Measurements from ENCODE around the gene H1-8. TPM values are rescaled to one million over a fixed set of nuclear protein-coding genes. Genes with fewer than 3 reads are reported as not detected.

The H1-8 gene
- total RNA-seq, 1 experiment from 2014 or later: not detected

DNA sequence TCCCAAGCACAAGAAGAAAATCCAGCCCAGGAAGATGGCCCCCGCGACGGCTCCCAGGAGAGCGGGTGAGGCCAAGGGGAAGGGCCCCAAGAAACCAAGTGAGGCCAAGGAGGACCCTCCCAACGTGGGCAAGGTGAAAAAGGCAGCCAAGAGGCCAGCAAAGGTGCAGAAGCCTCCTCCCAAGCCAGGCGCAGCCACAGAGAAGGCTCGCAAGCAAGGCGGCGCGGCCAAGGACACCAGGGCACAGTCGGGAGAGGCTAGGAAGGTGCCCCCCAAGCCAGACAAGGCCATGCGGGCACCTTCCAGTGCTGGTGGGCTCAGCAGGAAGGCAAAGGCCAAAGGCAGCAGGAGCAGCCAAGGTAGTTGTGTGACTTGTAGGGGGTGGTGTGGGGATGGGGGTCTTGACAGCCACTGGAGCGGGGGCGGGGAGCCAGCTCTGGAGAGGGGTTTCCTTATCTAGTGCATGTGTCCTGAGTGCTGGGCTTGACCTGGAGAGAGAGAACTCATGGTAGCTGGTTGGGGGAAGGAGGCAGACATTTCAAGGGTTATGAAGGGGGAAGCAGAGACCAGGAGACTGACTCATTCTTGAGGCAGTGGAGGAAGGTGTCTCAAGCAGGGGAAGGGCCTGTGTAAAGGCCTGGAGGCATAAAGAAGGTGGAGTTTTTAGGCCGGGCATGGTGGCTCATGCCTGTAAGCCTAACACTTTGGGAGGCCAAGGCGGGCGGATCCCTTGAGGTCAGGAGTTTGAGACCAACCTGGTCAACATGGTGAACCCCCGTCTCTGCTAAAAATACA is 6.2 kb downstream of the H1-8 start:
- no peak overlapping the region for H3K4me2 ChIP-seq (ENCODE audit: low read length)

More for the DNA sequence above, 6.2 kb downstream of the H1-8 start:
- Histone ChIP-seq H3K27ac (ENCODE audit: low read depth, low read length) (no peak overlapping the region), H3K9me3 (ENCODE audit: control insufficient read depth in 1 of 2, insufficient read depth in 1 of 2, low read depth in 1 of 2, low read length in 2 of 2) (no peaks in the 10 kb centered on the region), H3K27me3 (ENCODE audit: insufficient read depth, low read length) (no peaks in the 10 kb centered on the region), H4K20me1 (ENCODE audit: insufficient read depth) (no peaks in the 10 kb centered on the region), H3K4me1 (ENCODE audit: control insufficient read depth in 1 of 2, insufficient read depth in 2 of 2, low read length in 2 of 2) (peaks cover 0 to 6% of the 10 kb centered on the region in 2 experiments; a peak in 1 of 4 replicates), H3K4me3 (replicated peaks in 1 of 2; ENCODE audit: low read depth in 1 of 2, low read length in 2 of 2) (no peak overlapping the region), H3K9ac (ENCODE audit: low read length) (no peak overlapping the region), H3K9me2 (ENCODE audit: insufficient read depth) (no peaks in the 10 kb centered on the region), H2AFZ (ENCODE audit: low read depth, low read length, poor library complexity, severe bottlenecking) (no peak overlapping the region), H3K79me2 (ENCODE audit: insufficient read depth, low read length) (no peaks in the 10 kb centered on the region), H3K36me3 (ENCODE audit: control insufficient read depth in 1 of 2, insufficient read depth in 2 of 2, low read length in 2 of 2) (no peaks in the 10 kb centered on the region)
- RAD21 ChIA-PET (ENCODE audit: low non-redundant PET in 1 of 2, low total read pairs in 2 of 2, uncharacterized antibody in 2 of 2, unreplicated experiment in 2 of 2): no interaction called here
- POLR2A ChIA-PET: no interaction called here
- intact Hi-C loops (cut with micrococcal nuclease): no loop called here
- ATAC-seq: no peak
- TF ChIP-seq SP1 (IDR thresholded peaks at IDR 0.05; ENCODE audit: low read depth) (no peak), CEBPB (IDR thresholded peaks at IDR 0.05; ENCODE audit: low read depth) (no peak), EZH2phosphoT487 (IDR thresholded peaks at IDR 0.05; ENCODE audit: borderline replicate concordance) (no peak), POLR2AphosphoS5 (IDR thresholded peaks at IDR 0.05; ENCODE audit: low read depth, low read length) (no peak), CBX3 (IDR thresholded peaks at IDR 0.05; ENCODE audit: low read depth) (no peak), JUND (IDR thresholded peaks at IDR 0.05) (no peak)
- TF ChIP-seq, protein P1, sequence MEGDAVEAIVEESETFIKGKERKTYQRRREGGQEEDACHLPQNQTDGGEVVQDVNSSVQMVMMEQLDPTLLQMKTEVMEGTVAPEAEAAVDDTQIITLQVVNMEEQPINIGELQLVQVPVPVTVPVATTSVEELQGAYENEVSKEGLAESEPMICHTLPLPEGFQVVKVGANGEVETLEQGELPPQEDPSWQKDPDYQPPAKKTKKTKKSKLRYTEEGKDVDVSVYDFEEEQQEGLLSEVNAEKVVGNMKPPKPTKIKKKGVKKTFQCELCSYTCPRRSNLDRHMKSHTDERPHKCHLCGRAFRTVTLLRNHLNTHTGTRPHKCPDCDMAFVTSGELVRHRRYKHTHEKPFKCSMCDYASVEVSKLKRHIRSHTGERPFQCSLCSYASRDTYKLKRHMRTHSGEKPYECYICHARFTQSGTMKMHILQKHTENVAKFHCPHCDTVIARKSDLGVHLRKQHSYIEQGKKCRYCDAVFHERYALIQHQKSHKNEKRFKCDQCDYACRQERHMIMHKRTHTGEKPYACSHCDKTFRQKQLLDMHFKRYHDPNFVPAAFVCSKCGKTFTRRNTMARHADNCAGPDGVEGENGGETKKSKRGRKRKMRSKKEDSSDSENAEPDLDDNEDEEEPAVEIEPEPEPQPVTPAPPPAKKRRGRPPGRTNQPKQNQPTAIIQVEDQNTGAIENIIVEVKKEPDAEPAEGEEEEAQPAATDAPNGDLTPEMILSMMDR (IDR thresholded peaks at IDR 0.05 in 2 of 3, conservative IDR thresholded peaks at IDR 0.05 in 1 of 3; ENCODE audit: borderline replicate concordance in 1 of 3, insufficient read depth in 1 of 3, low read depth in 2 of 3, low read length in 2 of 3): no peak
- TF ChIP-seq, protein P2, sequence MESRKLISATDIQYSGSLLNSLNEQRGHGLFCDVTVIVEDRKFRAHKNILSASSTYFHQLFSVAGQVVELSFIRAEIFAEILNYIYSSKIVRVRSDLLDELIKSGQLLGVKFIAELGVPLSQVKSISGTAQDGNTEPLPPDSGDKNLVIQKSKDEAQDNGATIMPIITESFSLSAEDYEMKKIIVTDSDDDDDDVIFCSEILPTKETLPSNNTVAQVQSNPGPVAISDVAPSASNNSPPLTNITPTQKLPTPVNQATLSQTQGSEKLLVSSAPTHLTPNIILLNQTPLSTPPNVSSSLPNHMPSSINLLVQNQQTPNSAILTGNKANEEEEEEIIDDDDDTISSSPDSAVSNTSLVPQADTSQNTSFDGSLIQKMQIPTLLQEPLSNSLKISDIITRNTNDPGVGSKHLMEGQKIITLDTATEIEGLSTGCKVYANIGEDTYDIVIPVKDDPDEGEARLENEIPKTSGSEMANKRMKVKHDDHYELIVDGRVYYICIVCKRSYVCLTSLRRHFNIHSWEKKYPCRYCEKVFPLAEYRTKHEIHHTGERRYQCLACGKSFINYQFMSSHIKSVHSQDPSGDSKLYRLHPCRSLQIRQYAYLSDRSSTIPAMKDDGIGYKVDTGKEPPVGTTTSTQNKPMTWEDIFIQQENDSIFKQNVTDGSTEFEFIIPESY (IDR thresholded peaks at IDR 0.05; ENCODE audit: extremely low read depth, insufficient replicate concordance, low read length): no peak
- TF ChIP-seq, protein P3, sequence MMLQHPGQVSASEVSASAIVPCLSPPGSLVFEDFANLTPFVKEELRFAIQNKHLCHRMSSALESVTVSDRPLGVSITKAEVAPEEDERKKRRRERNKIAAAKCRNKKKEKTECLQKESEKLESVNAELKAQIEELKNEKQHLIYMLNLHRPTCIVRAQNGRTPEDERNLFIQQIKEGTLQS (IDR thresholded peaks at IDR 0.05): no peak
- TF ChIP-seq, protein P4, sequence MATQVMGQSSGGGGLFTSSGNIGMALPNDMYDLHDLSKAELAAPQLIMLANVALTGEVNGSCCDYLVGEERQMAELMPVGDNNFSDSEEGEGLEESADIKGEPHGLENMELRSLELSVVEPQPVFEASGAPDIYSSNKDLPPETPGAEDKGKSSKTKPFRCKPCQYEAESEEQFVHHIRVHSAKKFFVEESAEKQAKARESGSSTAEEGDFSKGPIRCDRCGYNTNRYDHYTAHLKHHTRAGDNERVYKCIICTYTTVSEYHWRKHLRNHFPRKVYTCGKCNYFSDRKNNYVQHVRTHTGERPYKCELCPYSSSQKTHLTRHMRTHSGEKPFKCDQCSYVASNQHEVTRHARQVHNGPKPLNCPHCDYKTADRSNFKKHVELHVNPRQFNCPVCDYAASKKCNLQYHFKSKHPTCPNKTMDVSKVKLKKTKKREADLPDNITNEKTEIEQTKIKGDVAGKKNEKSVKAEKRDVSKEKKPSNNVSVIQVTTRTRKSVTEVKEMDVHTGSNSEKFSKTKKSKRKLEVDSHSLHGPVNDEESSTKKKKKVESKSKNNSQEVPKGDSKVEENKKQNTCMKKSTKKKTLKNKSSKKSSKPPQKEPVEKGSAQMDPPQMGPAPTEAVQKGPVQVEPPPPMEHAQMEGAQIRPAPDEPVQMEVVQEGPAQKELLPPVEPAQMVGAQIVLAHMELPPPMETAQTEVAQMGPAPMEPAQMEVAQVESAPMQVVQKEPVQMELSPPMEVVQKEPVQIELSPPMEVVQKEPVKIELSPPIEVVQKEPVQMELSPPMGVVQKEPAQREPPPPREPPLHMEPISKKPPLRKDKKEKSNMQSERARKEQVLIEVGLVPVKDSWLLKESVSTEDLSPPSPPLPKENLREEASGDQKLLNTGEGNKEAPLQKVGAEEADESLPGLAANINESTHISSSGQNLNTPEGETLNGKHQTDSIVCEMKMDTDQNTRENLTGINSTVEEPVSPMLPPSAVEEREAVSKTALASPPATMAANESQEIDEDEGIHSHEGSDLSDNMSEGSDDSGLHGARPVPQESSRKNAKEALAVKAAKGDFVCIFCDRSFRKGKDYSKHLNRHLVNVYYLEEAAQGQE (IDR thresholded peaks at IDR 0.05; ENCODE audit: low read depth): no peak
- CTCF ChIA-PET: no interaction called here
- BruUV-seq (replicated peaks): no TSS peak
- no peak for DNase-seq (ENCODE audit: low read depth, low spot score)
